ENCODE results near the gene DROSHA.

- TF ChIP-seq, protein P1, sequence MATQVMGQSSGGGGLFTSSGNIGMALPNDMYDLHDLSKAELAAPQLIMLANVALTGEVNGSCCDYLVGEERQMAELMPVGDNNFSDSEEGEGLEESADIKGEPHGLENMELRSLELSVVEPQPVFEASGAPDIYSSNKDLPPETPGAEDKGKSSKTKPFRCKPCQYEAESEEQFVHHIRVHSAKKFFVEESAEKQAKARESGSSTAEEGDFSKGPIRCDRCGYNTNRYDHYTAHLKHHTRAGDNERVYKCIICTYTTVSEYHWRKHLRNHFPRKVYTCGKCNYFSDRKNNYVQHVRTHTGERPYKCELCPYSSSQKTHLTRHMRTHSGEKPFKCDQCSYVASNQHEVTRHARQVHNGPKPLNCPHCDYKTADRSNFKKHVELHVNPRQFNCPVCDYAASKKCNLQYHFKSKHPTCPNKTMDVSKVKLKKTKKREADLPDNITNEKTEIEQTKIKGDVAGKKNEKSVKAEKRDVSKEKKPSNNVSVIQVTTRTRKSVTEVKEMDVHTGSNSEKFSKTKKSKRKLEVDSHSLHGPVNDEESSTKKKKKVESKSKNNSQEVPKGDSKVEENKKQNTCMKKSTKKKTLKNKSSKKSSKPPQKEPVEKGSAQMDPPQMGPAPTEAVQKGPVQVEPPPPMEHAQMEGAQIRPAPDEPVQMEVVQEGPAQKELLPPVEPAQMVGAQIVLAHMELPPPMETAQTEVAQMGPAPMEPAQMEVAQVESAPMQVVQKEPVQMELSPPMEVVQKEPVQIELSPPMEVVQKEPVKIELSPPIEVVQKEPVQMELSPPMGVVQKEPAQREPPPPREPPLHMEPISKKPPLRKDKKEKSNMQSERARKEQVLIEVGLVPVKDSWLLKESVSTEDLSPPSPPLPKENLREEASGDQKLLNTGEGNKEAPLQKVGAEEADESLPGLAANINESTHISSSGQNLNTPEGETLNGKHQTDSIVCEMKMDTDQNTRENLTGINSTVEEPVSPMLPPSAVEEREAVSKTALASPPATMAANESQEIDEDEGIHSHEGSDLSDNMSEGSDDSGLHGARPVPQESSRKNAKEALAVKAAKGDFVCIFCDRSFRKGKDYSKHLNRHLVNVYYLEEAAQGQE (IDR thresholded peaks at IDR 0.05; ENCODE audit: insufficient read depth in 1 of 2, low read depth in 2 of 2, low read length in 2 of 2): no peak
- TF ChIP-seq SIN3A (IDR thresholded peaks at IDR 0.05; ENCODE audit: borderline replicate concordance, insufficient read depth, low read length) (no peak), POLR2AphosphoS5 (IDR thresholded peaks at IDR 0.05; ENCODE audit: low read depth, low read length) (no peak), FOXP2 (optimal IDR thresholded peaks at IDR 0.05; ENCODE audit: borderline replicate concordance, extremely low read depth, extremely low read length, insufficient read depth) (no peak)
Measured at GRCh38 chr5:31397926-31398557, 133.9 kb downstream of the DROSHA start.
